T-helper 1 cell treated with Interleukin-12 subunit alpha and Interleukin-12 subunit beta and Interleukin-4 antibody, amounts not matched to agents 30 μg/mL and 1 μg/mL, for 36 hours (primary cell): ENCODE measurements around the gene MAST3.

Experiments
- H3K27ac Mint-ChIP-seq: one replicate; pipeline ENCODE4 v1.8.0; 2021; ENCODE audit warnings: mild to moderate bottlenecking, mixed read lengths
- H3K27me3 Mint-ChIP-seq: one replicate; pipeline ENCODE4 v1.8.0; 2021; ENCODE audit warnings: low read depth, mixed read lengths
- H3K36me3 Mint-ChIP-seq: one replicate; pipeline ENCODE4 v1.8.0; 2021; ENCODE audit warnings: low read depth, mixed read lengths
- H3K4me1 Mint-ChIP-seq: one replicate; pipeline ENCODE4 v1.8.0; 2021; ENCODE audit warnings: low read depth, mixed read lengths
- H3K4me3 Mint-ChIP-seq: one replicate; pipeline ENCODE4 v1.8.0; 2021; ENCODE audit warnings: mild to moderate bottlenecking, moderate library complexity, mixed read lengths
- H3K9me3 Mint-ChIP-seq: one replicate; pipeline ENCODE4 v1.8.0; 2021; ENCODE audit warnings: mixed read lengths

Gene MAST3

GRCh38 chr19:18097217-18097992 lies at the start of gene MAST3:
Gene MAST3, plus strand, starts transcription at chr19:18097778. Its CDS starts 15 bp downstream, at chr19:18097793.
- peak within 1 kb of the TSS; percentile 82 for H3K4me3 Mint-ChIP-seq
- H3K4me1 Mint-ChIP-seq, result peaks cover 29% of the 10 kb centered on the region
- H3K27ac Mint-ChIP-seq, result peak within 1 kb of the TSS; percentile 52
- H3K9me3 Mint-ChIP-seq, result no peaks in the 10 kb centered on the region
- H3K36me3 Mint-ChIP-seq, result peaks cover 3% of the 10 kb centered on the region
- H3K27me3 Mint-ChIP-seq, result peaks cover 12% of the 10 kb centered on the region

DNA sequence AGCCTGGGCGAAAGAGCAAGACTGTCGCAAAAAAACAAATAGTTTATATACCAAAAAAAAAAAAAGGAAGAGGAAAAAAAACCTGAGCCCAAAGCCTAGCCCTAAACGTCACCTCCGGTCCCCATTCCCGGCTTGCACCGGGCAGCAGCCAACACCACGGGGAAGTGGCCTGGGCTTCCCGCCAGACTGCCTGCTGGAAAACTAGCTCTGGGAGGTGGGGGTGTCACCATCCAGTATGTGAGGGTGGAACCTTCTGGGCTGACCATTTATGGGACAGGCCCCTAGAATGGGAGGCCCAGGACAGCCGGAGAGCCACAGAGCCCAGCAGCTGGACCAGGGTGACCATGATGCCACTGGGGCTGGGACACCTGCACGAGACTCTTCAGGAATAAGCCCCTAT lies 48.2 kb upstream of the MAST3 start:
- H3K4me1 Mint-ChIP-seq, result peaks cover 52% of the 10 kb centered on the region
- H3K27me3 Mint-ChIP-seq, result peaks cover 6% of the 10 kb centered on the region

GRCh38 chr19:18051887-18052286 lies 45.7 kb upstream of the MAST3 start:
- Mint-ChIP-seq H3K9me3 (no peaks in the 10 kb centered on the region), H3K4me3 (no peak overlapping the region), H3K27me3 (peaks cover 6% of the 10 kb centered on the region), H3K4me1 (peaks cover 33% of the 10 kb centered on the region), H3K27ac (no peak overlapping the region), H3K36me3 (peaks cover 13% of the 10 kb centered on the region)

More for the DNA sequence above, 48.2 kb upstream of the MAST3 start:
- Mint-ChIP-seq H3K4me3 (no peak overlapping the region), H3K9me3 (no peaks in the 10 kb centered on the region), H3K27ac (no peak overlapping the region), H3K36me3 (peaks cover 19% of the 10 kb centered on the region)

GRCh38 chr19:18053576-18054219 lies 43.9 kb upstream of the MAST3 start:
- H3K27me3 Mint-ChIP-seq, result peaks cover 6% of the 10 kb centered on the region
- peaks cover 34% of the 10 kb centered on the region for H3K4me1 Mint-ChIP-seq
- H3K27ac Mint-ChIP-seq, result no peak overlapping the region
- no peak overlapping the region for H3K4me3 Mint-ChIP-seq
- H3K36me3 Mint-ChIP-seq, result peaks cover 13% of the 10 kb centered on the region
- H3K9me3 Mint-ChIP-seq, result no peaks in the 10 kb centered on the region

DNA sequence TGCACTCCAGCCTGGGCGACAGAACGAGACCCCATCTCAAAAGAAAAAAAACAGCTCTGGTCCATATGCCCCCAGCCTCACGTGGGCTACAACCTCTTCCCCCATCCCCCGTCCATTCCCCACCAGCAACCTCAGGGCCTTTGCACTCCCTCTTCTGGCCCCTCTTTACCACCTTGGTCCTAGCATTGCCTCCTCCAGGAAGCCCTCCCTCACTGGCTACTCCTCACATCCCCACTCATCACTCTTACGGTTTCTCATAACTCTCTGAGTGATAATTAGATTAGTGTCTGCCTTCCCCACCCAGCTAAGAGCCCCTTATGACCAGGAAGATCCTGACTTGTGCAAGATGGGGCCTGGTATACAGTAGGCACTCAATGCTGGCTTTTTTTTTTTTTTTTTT lies 41.6 kb upstream of the MAST3 start:
- Mint-ChIP-seq H3K4me1 (peaks cover 24% of the 10 kb centered on the region), H3K4me3 (no peak overlapping the region), H3K27ac (no peak overlapping the region), H3K27me3 (peaks cover 3% of the 10 kb centered on the region), H3K9me3 (no peaks in the 10 kb centered on the region), H3K36me3 (peaks cover 14% of the 10 kb centered on the region)

DNA sequence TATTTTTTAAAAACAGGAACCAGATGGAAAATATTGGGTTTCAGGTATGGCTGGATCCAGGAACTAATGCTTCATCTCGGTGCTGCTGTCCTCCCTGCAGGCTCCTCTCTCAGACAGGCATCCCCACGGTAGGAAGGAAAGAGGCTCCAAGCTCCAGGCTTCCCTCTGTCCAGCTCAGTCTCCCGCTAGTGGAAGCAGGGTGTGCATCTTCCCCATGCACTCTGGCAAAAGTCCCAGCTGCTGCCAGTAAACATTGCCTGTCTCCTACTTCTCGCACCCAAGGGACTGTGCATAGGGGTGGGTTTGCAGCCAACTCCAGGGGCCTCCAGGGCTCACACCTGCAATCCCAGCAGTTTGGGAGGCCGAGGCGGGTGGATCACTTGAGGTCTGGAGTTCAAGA lies 40.0 kb upstream of the MAST3 start:
- Mint-ChIP-seq H3K27ac (peak overlapping the region; percentile 52), H3K9me3 (no peaks in the 10 kb centered on the region), H3K4me1 (peaks cover 19% of the 10 kb centered on the region), H3K27me3 (no peaks in the 10 kb centered on the region), H3K4me3 (no peak overlapping the region), H3K36me3 (peaks cover 16% of the 10 kb centered on the region)

- H3K27me3 Mint-ChIP-seq, result no peaks in the 10 kb centered on the region
- peak overlapping the region; percentile 52 for H3K27ac Mint-ChIP-seq
- H3K9me3 Mint-ChIP-seq, result no peaks in the 10 kb centered on the region
- peaks cover 19% of the 10 kb centered on the region for H3K4me1 Mint-ChIP-seq
- peaks cover 18% of the 10 kb centered on the region for H3K36me3 Mint-ChIP-seq
- H3K4me3 Mint-ChIP-seq, result peak overlapping the region; percentile 21
Observed at GRCh38 chr19:18058208-18059009, 39.2 kb upstream of the MAST3 start.

- H3K27me3 Mint-ChIP-seq, result no peaks in the 10 kb centered on the region
- H3K36me3 Mint-ChIP-seq, result peaks cover 23% of the 10 kb centered on the region
- no peaks in the 10 kb centered on the region for H3K9me3 Mint-ChIP-seq
- no peak overlapping the region for H3K4me3 Mint-ChIP-seq
- H3K27ac Mint-ChIP-seq, result no peak overlapping the region
- H3K4me1 Mint-ChIP-seq, result peaks cover 12% of the 10 kb centered on the region
Observed at GRCh38 chr19:18059297-18059696, 38.3 kb upstream of the MAST3 start.

DNA sequence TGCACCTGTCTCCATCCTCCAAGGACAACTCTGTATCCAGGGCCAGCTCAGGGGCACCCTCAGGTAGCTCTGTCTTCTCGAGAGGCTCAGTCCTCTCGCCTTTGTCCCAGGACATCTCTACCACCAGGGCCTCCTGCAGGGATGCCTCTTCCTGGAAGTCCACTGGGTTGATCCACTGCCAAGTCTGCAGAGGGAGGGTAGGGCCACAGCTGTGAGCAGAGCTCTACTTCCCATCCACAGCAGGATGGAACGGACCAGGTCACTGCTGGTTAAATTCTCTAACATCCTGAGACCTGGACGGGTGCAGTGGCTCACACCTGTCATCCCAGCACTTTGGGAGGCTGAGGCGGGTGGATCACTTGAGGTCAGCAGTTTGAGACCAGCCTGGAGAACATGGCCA lies 37.7 kb upstream of the MAST3 start:
- no peak overlapping the region for H3K27ac Mint-ChIP-seq

DNA sequence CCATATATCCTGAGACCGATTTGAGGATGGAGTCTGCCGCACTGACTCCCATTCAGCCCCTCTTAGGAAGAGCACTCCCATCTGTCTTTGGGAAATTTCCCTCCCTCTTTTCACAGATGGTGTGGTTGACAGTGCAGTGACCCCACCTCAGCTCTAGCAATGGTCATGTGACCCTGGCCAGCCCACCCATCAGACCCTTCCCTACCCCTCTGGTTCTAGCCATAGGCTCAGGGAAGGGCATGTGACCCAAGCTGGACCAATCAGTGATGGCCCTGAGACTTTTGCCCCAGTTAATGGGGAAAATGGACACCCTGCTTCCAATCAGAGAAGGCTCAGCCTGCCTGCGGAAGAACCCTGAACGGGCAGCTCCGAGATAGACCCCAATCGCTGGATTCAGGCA lies 37.1 kb upstream of the MAST3 start:
- Mint-ChIP-seq H3K4me3 (no peak overlapping the region), H3K27me3 (no peaks in the 10 kb centered on the region), H3K4me1 (peaks cover 9% of the 10 kb centered on the region), H3K9me3 (no peaks in the 10 kb centered on the region), H3K27ac (no peak overlapping the region), H3K36me3 (peaks cover 30% of the 10 kb centered on the region)

More for the DNA sequence above, 37.7 kb upstream of the MAST3 start:
- H3K4me3 Mint-ChIP-seq, result no peak overlapping the region
- H3K9me3 Mint-ChIP-seq, result no peaks in the 10 kb centered on the region
- no peaks in the 10 kb centered on the region for H3K27me3 Mint-ChIP-seq
- H3K36me3 Mint-ChIP-seq, result peaks cover 26% of the 10 kb centered on the region
- peaks cover 12% of the 10 kb centered on the region for H3K4me1 Mint-ChIP-seq

GRCh38 chr19:18062028-18062427 lies 35.5 kb upstream of the MAST3 start:
- Mint-ChIP-seq H3K4me1 (peaks cover 9% of the 10 kb centered on the region), H3K36me3 (peaks cover 32% of the 10 kb centered on the region), H3K4me3 (no peak overlapping the region), H3K27me3 (no peaks in the 10 kb centered on the region), H3K27ac (no peak overlapping the region), H3K9me3 (no peaks in the 10 kb centered on the region)

- no peaks in the 10 kb centered on the region for H3K9me3 Mint-ChIP-seq
- peaks cover 31% of the 10 kb centered on the region for H3K36me3 Mint-ChIP-seq
- H3K4me3 Mint-ChIP-seq, result no peak overlapping the region
- no peak overlapping the region for H3K27ac Mint-ChIP-seq
- no peaks in the 10 kb centered on the region for H3K27me3 Mint-ChIP-seq
- H3K4me1 Mint-ChIP-seq, result peaks cover 6% of the 10 kb centered on the region
Observed at GRCh38 chr19:18063463-18063862, 34.1 kb upstream of the MAST3 start.

- Mint-ChIP-seq H3K27ac (no peak overlapping the region), H3K9me3 (no peaks in the 10 kb centered on the region), H3K4me1 (peaks cover 4% of the 10 kb centered on the region)
Observed at GRCh38 chr19:18065173-18065495, 32.4 kb upstream of the MAST3 start.

DNA sequence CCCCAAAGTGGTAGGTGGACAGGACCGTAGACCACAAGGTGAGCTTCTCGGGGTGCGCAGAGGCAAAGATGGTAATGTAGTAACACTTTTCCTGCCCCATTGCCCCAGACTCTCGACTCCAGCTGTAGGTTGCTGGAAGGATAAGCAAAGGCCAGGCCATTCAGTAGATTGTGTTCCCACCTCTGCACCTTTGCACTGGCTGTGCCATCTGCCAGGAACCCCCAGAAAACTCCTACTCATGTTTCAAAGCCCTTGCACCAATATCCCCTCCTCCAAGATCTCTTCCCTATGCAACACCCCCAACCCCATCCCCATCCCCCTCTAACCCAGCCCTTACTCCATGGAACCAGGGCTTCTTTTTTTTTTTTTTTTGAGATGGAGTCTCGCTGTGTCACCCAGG lies 29.2 kb upstream of the MAST3 start:
- H3K9me3 Mint-ChIP-seq, result no peaks in the 10 kb centered on the region
- H3K27ac Mint-ChIP-seq, result no peak overlapping the region
- H3K4me3 Mint-ChIP-seq, result no peak overlapping the region
- peaks cover 5% of the 10 kb centered on the region for H3K4me1 Mint-ChIP-seq
- no peaks in the 10 kb centered on the region for H3K27me3 Mint-ChIP-seq
- peaks cover 35% of the 10 kb centered on the region for H3K36me3 Mint-ChIP-seq

More at GRCh38 chr19:18065173-18065495, 32.4 kb upstream of the MAST3 start:
- H3K36me3 Mint-ChIP-seq, result peaks cover 33% of the 10 kb centered on the region
- H3K4me3 Mint-ChIP-seq, result no peak overlapping the region
- H3K27me3 Mint-ChIP-seq, result no peaks in the 10 kb centered on the region
